Measurements from ENCODE around the gene BPNT1.
A peak's percentile ranks its signal among the peaks of the same experiment; 100 is the strongest.
"Not testable (repeated sequence)": the region's sequence is repeated elsewhere in the genome, so short reads cannot be mapped to it uniquely, and the experiment has no call there.

The BPNT1 gene

GRCh38 chr1:220084460-220084859 is 5.1 kb downstream of the BPNT1 start:
- no peak for DNase-seq (ENCODE audit: low spot score)

GRCh38 chr1:220077887-220078286 is 11.7 kb downstream of the BPNT1 start:
- no peak for DNase-seq (ENCODE audit: low spot score)

- DNase-seq (ENCODE audit: low spot score) = no peak
Measured at GRCh38 chr1:220076861-220077762, 12.5 kb downstream of the BPNT1 start.

- no peak for DNase-seq (ENCODE audit: low spot score)
Measured at GRCh38 chr1:220067269-220068204, 22.1 kb downstream of the BPNT1 start.

- DNase-seq (ENCODE audit: low spot score) = no peak
Measured at GRCh38 chr1:220062629-220063028, 27.0 kb downstream of the BPNT1 start.

GRCh38 chr1:220060876-220061275 is 28.7 kb downstream of the BPNT1 start:
- no peak for DNase-seq (ENCODE audit: low spot score)

- DNase-seq (ENCODE audit: low spot score) = no peak
Measured at GRCh38 chr1:220056374-220056773, 33.2 kb downstream of the BPNT1 start.

GRCh38 chr1:220046052-220046930 is 43.3 kb downstream of the BPNT1 start, which contains the start of gene EPRS1:
TSS of gene EPRS1 (minus strand) at chr1:220046505. CDS start at chr1:220046388, 117 bp downstream.
- DNase-seq (ENCODE audit: low spot score) = peak; percentile 97

GRCh38 chr1:220045356-220046051 is 44.1 kb downstream of the BPNT1 start:
- peak; percentile 7 for DNase-seq (ENCODE audit: low spot score)

GRCh38 chr1:220044678-220045355 is 44.8 kb downstream of the BPNT1 start:
- DNase-seq (ENCODE audit: low spot score) = no peak

GRCh38 chr1:220043646-220044045 is 45.9 kb downstream of the BPNT1 start:
- DNase-seq (ENCODE audit: low spot score) = no peak

GRCh38 chr1:220040028-220040596 is 49.5 kb downstream of the BPNT1 start:
- DNase-seq (ENCODE audit: low spot score) = no peak

GRCh38 chr1:220038640-220039039 is 50.9 kb downstream of the BPNT1 start:
- no peak for DNase-seq (ENCODE audit: low spot score)

- DNase-seq (ENCODE audit: low spot score) = not testable (repeated sequence)
Measured at GRCh38 chr1:220037810-220038209, 51.8 kb downstream of the BPNT1 start.

GRCh38 chr1:220032911-220033310 is 56.7 kb downstream of the BPNT1 start:
- no peak for DNase-seq (ENCODE audit: low spot score)

GRCh38 chr1:220031287-220031686 is 58.3 kb downstream of the BPNT1 start:
- no peak for DNase-seq (ENCODE audit: low spot score)

GRCh38 chr1:220028346-220028895 is 61.2 kb downstream of the BPNT1 start:
- DNase-seq (ENCODE audit: low spot score) = no peak

- no peak for DNase-seq (ENCODE audit: low spot score)
Measured at GRCh38 chr1:220019071-220019470, 70.5 kb downstream of the BPNT1 start.

- no peak for DNase-seq (ENCODE audit: low spot score)
Measured at GRCh38 chr1:220013497-220013896, 76.1 kb downstream of the BPNT1 start.

Data from SK-N-DZ (cell line).